GM21447 (cell line): ENCODE data around the gene TMEM132D.

Experiments
- ATAC-seq: cut with Tn5 transposase; IDR thresholded peaks from one replicate; pipeline ENCODE4 v1.9.1; 2021; ENCODE audit not compliant: unreplicated experiment

TMEM132D gene

DNA sequence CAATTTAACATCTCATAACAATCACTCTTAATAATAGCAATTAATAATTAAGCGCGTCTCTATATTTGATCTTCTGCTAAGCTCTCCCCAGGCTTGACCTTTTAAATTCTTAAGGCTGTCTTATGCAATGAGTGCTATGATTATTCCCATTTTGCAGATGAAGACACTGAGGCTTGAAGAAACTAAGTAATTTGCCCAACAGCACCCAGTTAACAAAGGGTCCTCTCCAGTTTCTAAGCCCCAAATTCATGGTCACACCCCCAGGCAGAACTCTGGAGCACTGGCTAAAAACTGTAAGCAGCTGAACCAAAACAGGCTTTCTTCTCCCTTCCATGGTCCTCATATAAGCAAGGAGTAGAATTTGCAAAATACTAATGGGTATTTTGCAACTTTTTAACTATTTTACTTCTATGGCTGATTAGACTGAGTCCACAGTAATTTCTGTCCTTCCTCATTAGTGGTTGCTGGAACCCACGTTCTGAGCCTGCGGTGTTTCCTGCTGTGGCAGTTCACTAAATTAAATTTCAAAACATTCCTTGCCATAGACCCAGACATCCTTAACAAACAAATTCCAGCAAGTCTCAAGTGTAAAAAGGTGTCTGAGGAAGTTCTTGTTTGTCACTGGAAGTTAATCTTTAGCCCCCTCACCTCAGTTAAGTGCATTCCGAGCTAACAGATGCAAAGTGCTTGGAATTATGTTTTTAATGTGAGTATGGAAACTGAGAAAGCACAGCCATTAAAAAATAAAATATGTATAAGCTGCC is 76.5 kb downstream of the TMEM132D start:
- ATAC-seq: no peak

DNA sequence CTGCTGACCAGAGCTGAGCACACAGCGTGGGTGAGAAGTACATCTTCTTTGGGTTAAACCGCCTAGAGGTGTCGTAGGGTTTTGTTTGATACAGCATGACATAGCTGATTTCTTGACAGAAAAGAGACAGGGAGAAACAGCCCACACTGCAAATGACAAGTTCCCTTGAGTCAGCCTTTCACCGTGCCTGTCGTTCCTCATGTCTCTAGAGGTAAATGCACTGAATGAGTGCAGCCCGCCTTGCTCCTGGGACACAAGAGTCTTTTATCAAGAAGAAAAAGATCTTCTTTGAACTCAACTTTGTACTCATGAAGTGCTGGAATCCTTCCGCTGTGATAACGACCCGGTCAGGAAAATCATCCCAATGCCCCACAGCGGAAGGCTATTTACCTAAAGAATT is 77.6 kb downstream of the TMEM132D start:
- ATAC-seq: no peak

DNA sequence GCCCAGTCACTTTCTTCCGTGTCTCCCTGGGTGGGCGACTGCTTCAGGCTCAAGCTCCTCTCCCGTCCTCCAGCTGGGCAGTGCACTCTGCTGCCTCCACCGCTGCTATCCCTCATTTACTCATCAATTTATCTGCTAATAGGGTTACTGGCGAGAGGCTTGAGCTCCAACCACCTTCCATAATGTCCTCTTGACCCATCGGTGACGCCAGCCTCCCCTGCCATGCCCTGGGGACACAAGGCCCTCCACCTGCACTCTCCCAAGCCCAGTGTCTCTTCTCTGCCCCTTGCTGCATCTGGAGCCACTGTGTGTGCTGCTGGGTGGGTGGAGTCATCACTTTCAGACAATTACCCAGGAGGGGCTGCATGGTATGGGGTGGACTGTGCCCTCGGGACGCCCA is 78.5 kb downstream of the TMEM132D start:
- ATAC-seq: no peak

DNA sequence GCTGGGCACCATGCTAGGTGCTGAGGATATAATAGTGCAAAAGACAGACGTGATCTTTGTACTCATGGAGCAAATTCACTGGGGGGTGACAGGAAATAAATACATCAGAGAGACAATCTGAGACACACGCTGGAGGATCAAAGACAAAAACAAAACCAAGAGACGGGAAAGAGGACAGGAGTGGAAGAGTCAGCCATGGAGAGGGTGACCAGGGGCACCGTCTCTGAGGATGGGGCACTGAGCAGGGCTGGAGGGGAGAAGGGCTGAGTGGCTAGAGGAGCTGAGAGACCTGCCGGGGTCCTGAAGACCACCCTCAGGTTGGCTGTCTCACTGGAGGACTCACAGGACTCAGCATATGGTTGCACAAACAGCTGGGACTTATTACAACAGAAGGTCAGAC is 81.9 kb downstream of the TMEM132D start:
- ATAC-seq: no peak

DNA sequence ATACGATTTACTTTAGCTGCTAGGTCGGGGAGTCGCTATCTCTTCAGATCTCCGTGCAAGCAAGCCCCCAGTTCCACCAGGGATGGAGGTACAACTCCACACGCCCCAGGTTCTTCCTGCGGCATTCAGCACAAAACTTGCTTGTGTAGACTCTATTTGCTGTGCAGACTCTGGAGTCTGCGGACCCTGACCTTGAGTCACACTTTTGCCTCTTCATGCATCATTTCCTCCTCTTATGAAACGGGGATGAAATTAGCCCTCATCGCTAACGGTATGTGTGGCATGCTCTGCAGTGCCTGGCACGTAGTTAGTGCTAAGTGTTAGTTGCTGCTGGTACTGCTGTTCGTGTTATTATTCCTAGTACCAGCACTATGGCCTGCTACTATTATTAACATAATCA is 84.4 kb downstream of the TMEM132D start:
- ATAC-seq: no peak

DNA sequence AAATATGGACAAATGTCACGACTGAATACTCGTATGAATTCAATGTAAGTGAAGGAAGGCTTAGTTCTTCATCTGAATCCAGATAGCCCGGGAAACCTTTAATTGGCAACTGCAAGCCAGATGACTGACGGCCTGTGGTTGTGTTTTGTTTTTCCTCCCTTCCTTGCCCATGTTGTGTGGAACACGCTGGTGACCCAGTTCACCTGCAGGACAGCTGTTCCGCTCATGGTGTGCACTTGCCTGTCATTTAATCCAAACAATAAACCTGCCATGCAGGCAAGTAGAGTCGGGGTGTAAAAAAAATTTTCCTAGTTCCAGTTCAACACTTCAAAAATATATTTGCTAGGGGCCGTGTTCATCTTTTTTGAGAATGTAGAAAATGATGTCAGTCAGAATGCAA is 88.0 kb downstream of the TMEM132D start:
- no peak for ATAC-seq

DNA sequence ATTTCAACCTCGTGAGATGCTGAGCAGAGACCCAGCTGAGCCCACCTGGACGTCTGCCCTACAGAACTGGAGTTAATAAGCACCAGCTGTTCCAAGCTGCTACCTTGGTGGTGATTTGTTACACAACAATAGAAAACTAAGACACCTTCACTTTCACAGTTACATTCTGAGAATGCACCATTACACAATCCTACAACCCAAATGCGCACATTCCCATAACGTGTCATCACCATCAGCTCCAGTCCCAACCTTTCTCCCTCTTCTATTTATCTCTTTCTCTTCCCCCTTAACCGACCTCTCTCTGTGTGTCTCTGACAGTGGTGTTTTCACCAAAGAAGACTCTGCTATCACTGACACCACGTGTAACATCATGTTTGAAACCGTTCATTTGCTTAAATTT is 91.9 kb downstream of the TMEM132D start:
- ATAC-seq: no peak

DNA sequence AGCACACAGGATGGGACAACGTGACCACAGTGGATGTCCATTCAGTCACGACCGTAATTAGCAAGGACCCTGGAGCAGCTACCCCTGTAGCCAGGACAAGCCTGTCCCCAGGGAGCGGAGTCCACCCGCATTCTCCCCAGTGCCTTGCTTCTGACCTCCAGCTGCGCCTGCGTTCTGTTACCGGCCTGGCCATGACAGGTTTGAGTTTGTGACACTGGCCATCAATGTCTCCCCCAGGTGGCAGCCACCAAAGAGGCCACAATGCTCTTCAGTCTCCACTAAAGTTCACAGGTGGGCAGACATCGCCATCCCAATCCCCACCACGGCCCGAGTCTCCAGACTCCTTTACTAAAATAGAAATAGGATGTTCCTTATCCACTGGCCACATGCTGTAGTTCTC is 96.7 kb downstream of the TMEM132D start:
- no peak for ATAC-seq

DNA sequence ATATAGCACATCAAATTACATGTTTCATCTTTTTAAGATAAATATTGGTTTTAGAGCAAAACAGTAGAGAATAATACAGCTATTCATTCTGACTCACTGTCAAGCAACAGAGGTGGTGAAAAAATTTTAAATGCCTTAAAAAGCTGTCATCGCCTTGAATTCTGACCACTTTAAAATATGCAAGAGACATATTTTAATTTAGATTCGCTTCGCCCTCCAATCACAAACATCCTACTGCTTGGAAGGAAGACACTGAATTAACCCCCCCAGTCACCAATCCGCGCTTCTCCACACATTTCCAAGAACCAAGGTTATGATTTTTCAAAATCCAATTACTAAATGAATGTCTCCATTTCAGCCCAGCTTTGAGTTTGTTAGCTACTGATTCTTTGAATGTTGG is 112.4 kb downstream of the TMEM132D start:
- ATAC-seq: no peak

DNA sequence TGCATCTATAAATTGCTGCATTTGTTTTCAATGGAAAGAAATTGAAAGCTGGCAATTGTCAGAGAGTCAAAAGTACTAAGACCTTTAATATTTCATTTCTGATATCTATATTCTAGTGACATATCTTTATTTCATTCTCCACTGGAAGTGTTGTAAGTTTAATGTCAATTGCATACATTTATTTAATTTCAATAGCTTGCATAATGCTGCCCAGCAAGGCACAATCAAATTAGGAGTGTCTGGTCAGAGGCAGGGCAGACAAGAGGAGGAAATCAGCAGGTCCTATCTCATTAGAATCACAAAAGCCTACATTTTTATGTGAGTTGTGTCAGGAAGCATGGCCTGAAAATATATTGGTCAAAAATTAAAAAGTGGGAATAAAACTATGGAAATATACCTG is 112.9 kb downstream of the TMEM132D start:
- no peak for ATAC-seq

DNA sequence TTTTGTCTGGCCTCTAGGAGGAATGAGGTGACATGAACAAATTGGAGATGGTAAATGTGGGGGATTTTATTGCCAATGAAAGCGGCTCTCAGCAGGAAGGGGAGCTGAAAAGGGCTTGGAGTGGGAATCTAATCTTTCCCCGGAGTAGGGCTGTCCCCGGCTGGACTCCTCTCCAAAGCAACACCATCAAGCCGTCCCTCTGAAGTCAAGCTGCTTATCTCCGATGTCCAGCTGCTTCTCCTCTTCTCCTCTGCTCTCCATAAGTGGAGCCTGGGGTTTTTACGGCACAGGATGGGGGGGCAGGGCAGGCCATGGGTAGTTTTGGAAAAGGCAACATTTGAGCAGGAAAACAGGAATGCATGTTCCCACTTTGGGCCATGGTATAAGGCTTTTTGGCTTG is 113.5 kb downstream of the TMEM132D start:
- no peak for ATAC-seq

DNA sequence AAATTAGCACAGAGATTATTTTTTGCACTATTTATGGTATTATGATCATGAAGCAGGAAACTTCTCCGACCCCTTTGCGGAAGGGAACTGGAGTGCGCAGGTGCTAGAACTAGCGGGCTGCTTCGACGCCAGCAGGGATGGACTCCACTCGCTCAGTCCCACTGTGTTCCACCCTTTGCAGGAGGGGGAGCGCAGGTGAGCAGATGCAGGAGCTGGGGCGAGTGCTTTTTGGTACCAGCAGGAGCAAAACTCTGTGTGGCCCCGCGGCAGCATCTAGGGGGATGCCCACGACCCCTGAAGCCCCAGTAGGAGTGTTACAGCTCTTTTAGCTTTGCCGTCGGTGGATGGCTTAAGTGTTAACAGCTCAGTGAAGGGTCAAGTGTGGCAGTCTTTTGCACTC is 113.9 kb downstream of the TMEM132D start:
- no peak for ATAC-seq

DNA sequence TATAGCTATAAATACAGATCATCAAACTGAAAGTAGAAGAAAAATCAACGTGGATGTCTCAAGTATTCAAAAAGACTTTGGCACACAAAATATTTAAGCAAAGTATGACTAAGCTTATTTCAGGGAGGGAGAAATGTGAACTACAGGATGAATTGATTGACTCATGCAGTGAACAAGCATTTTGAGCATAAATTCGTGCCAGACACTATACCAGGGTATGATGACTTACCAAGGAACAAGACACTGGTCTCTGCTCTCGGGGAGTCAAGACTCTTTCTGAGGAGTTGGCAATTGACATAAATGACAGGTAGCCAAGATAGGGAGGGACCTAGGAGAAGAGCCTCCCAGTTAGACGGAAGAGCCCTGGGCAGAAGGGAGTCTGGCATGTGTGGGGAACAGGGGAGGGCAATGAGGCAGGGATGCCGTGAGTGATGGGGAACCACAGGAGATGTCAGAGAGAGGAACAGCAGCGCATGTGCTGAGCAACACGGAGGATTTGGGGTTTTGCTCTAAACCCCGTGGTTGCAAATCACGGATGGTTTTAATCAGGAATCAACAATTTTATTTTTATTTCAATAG is 115.2 kb downstream of the TMEM132D start:
- ATAC-seq: no peak

DNA sequence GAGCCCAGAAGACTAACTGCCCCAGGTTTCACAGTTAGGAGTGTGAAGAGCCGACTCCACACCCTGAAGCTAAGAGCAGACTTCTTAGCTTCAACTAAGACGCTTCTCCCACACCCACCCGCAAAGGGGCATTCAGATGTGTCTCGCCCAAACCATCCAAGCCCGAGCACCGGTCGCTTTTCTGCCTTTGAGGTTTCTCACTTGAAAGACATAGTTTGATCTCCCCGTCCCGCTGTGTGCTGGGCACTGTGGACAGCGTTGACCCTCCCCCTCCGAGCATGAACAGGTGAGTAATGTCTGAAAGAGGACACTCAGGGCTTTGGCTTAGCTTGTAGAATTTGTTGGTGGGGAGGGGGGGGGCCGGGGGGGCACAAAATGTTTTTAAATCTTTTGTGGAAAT is 123.8 kb downstream of the TMEM132D start:
- ATAC-seq: no peak

DNA sequence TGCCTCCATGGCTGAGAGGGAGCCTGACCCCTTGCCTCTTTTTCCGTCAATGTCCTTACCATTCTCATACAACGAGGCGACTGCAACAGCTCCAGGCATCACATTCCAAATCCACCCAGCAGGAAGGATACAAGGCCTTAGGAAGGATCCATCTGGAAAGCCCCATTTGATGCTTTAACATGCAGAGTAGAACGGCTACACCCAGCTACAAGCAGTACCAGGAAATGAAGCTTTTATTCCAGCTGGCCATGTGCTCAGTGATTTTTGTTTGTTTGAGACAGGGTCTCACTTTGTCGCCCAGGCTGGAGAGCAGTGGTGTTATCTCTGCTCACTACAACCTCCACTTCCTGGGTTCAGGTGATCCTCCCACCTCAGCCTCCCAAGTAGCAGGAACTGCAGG is 124.8 kb downstream of the TMEM132D start:
- ATAC-seq: no peak

DNA sequence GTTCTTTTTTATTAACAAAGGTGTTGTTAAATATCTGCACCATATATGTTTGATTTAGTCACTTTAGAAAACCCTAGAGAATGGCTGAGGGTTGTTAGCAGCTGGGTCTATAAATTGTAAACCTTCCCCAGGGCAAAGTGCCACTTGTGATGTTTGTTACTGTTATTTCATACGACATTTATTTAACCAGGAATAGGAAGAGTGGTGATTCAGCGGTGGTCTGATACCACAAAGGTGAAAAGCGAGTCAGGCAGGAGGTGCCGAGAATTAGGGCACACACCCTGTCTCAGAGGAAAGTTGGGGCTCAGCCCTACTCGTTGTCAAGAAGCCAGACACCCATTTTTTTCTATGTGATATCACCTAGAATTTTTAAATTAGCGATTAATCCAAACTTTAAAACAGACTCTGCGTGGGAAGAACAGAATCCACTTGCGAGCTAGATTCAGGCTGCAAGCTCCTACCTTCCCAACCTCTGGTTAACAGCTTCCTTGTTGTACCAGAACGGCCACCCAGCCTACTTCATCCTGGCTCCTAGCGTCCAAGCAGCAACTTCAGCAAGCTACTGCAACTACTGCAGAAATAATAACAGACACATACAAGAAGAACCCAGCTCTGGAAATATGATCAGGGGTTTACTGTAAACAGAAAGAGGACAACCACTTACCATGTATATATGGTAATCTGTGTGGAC is 126.7 kb downstream of the TMEM132D start:
- no peak for ATAC-seq

DNA sequence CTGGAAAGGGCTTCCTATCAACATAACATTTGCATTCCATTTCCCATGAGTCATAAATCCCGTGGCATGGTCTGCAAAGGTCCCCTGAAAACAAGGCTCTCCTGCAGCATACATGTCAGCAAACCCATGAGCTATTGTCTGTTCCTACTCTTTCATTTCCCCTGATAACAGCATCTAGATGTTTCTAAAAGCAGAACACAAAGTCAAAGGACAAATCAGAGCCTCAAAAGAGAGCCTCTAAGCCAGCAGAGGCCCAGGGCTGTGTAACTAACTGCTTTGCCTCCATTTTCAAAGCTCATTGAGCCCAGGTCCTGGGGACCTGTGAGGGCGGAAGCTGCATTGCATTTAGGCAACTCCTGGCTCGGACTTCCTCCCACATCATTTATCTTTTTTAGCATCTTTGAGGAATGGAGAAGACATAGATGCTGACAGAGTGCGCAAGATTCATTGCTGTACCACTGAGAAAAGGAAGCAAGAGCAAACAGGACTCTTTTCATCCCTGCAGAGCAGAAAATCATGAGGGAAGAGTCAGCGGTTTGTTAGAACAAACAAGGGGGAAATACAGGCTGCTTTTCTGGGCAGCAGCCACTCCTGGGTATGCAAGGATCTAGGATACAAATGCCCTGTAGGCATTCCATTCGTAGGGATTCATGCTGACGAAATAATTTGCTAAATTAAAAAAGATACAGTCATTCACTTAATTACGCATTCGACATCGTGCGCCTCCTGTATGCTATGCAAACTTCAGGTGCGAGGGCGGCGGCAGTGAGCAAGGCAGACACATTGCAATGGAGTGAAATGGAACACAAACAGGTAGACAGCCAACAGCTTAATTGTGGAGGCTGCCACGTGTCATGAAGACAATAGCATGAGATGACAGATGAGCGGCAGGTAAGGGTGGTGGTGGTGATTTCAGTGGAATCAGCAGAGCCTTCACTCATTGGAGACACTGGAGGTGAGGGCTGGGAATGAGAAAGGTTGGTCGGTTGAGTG is 131.0 kb downstream of the TMEM132D start:
- no peak for ATAC-seq

DNA sequence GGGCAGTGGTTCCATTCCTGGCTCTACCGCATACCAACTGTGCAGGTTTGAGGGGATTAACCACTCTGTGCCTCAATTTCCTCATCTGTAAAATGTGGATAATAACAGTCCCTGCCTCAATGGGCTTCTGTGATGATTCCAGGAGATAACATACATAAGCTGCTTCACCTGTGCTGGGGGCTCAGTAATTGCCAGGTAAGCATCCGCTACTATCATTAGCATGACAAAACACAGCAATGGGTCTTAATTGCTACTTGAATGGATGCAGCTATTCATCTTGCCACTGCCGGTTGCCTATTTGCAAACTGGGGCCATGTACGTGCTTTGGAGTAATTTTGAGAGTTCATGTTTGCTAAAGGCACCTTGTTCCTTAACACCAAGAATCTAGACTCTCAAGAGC is 132.6 kb downstream of the TMEM132D start:
- ATAC-seq: no peak

DNA sequence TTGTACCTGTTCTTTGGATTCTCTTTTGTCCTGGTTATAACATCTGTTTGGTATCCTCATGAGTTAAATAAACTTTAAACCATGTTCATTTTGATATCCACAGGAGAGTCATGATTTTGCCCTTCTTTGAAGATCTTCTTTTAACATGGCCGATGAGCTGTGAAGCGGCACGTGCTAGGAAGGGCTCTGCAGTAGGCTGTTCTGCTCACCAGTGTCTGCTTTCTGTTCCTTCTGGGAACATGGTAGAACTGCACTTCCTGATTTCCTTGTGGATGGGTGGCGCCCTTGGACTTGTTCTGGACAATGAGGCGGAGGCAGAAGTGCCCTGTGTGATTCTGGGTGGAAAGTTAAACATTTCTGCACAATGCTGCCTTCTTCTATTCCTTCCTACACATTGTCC is 138.1 kb downstream of the TMEM132D start:
- no peak for ATAC-seq

DNA sequence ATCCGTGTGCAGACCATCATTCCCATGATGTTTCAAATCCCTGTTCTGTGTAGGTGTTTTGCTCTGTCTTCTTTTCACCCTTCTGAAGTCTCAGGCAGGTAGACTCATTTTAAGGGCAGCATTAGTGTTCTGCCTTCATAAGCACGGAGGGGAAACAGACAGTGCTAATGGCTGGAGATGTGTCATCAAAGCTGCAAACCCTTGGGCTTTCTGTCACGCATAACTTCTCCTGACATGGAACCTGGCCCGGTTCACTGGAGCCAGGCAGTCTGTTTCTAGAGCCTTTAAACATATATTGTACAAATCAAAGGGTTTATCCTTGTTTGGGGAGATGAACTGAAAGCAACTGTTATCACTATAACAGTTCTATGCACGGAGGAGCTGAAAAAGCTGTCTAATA is 141.4 kb downstream of the TMEM132D start:
- no peak for ATAC-seq

DNA sequence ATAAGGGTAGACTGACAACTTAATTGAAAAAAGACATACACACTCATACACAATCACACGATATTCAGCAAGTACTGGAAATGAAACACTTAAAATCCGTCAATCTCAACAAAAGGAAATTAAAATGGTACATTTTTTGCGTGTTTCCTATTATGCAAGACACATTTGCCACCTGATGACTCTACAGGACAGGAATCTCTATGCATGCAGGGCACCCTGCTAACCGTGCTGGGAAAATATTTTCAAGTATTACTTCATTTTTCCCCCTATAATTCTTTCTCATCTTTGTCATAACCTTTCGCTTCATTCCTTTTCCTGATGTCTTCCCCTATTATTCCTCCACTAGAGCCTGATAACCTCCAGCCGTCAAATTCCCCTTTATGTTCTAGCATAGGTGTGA is 150.2 kb downstream of the TMEM132D start:
- ATAC-seq: no peak
